Suppressor macrophage treated with lipopolysaccharide for 4 hours (primary cell): ENCODE data around the gene TNFRSF25.
"Not testable (repeated sequence)": the region's sequence is repeated elsewhere in the genome, so short reads cannot be mapped to it uniquely, and the experiment has no call there.

Experiments
- DNase-seq: peaks from one replicate; pipeline ENCODE4 v3.0.0-alpha.2; 2020

The TNFRSF25 gene

GRCh38 chr1:6450005-6450450 lies 15.9 kb downstream of the TNFRSF25 start:
- no peak for DNase-seq

DNA sequence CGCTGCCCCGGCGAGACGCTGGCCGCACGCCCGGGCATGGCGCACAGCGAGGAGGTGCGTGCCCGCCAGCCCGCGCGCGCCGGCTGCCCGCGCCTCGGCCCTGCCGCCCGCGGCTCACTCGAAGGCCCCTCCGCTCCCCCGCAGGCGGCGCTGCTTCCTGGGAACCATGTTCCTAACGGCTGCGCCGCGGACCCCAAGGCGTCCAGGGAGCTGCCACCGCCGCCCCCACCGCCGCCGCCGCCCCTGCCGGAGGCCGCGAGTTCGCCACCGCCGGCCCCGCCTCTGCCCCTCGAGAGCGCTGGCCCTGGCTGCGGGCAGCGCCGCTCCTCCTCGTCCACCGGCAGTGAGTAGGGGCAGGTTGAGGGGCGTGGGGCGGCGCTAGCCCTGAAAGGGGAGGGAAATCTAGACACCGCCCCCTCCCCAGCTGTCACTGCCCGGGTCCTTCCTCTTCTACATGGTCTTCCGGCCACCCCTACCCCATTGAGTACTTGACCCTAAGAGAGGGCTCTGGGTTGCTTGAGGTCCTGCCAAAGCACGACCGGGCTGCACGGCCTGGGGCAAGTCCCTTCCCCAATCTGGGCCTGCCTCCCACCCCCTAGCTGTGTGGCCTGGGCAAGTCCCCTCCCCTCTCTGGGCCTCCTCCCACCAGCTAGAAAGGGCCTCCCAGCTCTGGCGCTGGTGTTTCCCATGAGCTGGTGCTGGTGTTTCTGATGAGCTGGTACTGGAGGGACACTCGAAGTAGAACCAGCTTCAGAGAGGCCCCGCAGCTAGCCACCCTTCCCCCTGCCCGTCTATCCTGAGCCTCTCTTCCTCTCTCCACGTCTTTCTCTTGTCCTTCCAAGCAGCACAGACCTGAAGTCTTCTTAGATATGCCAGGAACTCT lies 17.0 kb downstream of the TNFRSF25 start:
- no peak for DNase-seq

DNA sequence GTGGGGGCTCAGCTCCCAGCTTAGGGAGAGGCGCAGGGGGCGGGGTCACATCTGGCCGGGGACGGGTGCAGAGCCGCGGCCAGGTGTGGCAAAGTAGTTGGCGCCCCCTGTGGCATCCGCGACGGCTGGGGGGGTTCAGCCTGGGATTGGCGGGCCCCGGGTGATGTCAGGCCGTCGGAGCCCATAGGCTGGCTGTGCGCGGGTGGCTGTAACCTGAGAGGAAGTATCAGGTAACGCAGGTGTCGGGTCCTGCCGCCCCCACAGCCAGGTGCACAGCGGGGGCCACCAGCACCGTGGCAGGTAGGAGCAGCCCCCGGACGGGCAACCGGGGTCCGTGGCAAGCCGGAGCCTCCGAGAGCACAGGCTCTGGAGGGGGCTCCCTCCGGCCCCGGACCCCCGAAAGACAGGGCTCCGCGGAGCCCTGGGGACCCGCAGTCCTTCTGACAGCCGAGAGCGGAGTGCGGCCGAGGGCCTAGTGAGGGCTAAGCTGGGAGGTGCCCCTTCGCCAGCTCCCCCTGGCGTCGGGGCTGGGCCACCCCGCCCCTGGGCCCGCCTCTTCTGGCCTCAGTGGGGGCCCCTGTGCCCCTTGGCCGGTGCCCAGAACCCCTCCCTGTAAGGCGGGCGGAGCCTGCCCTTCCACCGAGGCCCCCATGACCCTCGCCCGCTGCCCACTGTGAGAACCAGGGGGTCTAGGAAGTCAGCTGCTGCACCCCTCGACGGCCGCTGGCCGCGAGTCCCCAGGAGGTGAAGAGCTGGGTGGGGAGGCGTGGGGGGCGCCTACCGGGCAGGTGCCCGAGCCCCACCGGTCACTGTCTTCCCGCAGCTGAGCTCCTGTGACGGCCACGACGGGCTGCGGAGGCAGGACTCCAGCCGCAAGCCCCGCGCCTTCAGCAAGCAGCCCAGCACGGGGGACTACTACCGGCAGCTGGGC lies 17.9 kb downstream of the TNFRSF25 start:
- no peak for DNase-seq

DNA sequence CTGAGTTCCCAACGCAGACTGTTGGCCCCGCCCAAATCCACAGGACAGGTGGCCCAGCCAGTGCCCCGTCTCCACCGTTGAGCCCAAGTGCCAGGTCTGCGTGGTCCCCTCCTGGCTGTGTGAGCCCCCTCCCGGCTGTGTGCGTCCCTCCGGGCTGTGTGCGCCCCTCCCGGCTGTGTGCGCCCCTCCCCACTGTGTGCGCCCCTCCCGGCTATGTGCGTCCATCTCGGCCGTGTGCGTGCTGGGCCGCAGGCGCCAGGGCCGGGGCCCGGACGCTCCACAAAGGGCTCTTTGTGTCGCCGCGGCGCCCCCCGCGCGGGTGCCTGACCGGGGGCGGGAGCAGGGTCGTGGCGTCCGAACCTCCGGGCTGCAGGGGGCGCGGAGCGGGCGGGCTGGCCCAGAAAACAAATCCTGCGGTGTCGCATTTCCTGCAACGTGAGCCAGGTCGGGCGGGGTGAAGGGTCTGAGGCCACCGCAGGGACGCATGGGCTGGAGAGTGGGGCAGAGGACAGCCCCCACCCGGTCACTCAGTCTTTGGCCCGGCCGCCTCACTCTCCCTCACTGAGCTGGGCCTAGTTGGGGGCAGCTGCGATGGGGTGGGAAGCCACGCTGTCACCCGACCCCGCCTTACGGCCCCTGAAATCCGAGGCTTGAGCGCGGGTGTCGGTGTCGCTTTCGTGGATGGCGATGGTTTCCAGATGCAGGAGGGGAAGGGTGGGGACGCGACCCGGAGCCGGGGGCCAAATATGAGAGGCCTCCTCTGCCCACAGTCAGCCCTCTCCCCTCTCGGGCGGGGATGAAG lies 18.8 kb downstream of the TNFRSF25 start:
- DNase-seq, result no peak

GRCh38 chr1:6446665-6447015 lies 19.3 kb downstream of the TNFRSF25 start:
- DNase-seq, result no peak

DNA sequence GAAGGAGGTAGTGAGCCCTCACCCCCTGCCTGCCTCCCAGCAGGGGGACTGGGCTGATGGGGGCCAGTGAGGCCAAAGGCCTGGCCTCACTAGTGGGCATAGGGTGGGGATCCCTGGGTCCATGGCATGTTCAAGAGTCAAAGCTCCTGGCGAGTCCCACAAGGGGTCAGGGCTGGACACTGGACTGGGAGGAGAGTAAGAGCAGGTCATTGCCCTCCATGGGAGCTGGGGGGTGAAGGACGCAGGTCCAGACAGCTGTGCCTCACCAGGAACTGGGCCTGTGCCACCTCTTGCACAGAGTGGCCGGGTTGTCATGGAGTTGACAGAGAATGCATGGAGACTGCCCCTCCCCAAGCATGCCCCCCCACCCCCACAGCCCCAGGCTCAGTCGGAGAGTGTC lies 20.0 kb downstream of the TNFRSF25 start:
- not testable (repeated sequence) for DNase-seq

DNA sequence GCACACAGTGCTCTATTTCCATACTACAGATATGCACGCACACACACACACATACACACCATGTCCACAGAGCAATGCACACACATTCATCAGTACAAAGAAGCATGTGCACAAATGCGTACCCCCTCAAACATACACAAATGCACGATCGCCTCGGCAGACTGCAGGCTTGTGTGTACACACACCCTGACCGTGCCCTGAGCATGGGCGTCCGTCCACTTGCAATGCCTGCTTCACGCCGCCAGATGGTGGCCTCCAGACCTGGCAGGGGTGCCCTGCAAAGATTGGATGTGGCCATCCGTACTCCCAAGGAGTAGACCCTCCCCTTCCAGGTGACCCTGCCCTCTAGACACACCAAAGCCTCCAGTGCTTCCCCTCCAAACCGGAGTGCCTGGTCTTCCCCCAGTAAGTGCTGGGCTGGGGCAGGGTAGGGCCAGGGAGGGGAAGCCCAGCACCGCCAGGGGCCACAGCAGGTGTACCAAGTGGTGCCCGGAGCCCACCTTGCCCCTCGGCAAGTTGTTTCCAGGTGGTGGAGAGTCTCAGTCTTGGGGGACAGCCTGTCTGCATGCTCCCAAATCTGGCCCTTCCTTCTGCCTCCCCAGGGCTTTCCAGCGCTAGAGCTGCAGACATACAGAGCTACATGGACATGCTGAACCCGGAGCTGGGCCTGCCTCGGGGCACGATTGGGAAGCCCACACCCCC lies 20.8 kb downstream of the TNFRSF25 start:
- DNase-seq, result peak; percentile 27

- DNase-seq, result no peak
These were observed 21.6 kb downstream of the TNFRSF25 start for GRCh38 chr1:6444377-6444776.

DNA sequence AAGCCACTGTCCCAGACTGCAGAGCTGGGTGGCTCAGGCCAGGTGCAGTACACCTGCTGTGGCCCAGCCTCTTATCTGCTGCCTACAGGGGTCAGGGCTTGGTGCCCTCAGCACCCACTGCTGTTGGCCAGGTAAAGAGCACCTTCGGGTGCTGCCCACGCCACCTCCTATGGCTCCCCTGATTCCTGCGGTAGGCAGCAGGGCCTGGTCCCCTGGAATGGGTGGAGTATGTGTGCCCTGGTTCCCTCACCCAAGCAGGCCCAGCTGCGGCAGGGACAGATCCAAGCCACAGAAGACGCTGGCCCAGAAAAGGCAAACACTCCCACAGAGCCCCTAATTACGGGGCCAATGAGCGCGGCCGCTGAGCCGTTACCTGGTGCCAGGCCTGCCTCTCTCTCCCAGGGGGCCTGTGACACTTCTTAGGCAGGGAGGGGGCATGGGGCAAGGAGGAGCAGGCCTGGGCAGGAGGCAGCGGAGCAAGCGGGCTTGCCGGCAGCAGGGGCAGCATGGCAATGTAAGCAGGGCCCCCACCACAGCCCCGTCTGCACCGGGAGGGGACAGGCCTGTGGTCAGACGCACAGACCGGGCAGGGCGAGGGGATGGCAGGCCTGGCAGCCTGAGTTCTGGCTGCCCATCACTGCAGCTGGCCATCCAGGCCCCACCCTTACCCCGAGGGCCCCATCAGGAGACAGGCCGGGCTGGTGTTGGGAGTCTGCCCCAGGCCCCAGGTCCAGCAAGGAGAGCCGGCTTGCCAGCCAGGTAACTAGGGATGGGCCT lies 22.4 kb downstream of the TNFRSF25 start:
- DNase-seq, result no peak

DNA sequence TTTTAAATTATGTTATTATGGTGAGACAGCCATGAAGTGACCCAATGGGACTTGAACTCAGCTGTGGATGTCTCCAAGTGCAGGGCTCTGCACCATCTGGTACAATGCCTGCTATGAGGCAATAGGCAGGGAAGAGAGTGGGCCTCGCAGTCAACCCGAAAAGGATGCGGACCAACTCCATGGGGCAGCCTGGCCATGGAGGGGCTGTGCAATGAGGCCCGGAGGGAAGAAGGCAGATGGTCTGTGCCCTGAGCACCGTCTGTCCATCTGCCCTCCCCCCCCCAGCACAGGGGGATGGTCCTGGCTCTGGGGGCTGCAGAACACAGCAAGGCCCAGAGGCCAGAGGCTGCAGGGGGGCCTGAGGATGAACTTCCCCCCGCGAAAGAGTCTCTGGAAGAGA lies 24.4 kb downstream of the TNFRSF25 start:
- DNase-seq, result no peak

DNA sequence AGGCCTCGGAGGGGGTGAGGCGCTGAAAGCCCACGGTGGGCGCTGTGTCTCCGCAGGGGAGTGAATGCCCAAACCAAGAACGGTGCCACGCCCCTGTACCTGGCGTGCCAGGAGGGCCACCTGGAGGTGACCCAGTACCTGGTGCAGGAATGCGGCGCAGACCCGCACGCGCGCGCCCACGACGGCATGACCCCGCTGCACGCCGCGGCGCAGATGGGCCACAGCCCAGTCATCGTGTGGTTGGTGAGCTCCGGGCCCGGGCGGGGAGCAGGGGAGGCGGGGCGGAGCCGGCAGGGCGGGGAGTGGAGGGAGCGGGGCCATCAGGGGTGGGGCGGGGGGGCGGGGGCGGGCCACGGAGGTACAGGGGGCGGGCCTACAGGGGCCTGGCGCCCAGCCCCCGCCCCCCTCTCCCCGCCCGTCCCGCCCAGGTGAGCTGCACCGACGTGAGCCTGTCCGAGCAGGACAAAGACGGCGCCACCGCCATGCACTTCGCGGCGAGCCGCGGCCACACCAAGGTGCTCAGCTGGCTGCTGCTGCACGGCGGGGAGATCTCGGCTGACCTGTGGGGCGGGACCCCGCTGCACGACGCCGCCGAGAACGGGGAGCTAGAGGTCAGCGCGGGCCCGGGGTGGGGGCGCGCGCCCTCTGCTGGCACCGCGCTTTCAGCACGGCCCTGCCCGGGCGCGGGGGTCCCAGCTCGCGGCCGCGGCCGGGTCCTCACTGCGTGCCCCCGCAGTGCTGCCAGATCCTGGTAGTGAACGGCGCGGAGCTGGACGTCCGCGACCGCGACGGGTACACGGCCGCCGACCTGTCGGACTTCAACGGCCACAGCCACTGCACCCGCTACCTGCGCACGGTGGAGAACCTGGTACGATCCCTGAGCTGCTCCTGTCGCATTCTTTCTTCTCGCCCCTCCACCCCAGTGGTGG lies 25.5 kb downstream of the TNFRSF25 start:
- peak; percentile 42 for DNase-seq

DNA sequence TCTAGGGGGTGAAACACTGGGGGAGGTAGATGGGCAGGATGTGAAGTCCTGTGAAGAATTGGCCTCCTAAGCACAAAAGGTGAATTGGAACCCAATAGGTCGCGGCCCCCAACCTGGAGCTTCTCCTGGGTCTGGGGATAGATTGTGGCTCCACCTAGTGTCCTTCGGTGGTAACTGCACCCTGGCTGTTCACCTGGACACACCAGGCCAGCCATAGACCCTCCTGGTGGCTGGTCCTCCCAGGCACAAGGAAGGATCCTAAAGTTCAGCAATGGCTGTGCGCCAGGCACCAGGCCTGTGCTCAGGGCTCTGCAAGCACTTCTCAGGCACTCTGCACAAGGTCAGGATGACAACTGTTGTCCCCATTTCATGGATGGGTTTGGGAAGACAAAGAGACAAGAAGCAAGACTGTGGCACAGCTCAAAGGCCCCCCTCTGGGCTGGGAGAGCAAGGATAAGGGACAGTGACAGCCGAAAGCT lies 27.9 kb downstream of the TNFRSF25 start:
- DNase-seq, result peak; percentile 58

- not testable (repeated sequence) for DNase-seq
These were observed 28.8 kb downstream of the TNFRSF25 start for GRCh38 chr1:6437012-6437700.

DNA sequence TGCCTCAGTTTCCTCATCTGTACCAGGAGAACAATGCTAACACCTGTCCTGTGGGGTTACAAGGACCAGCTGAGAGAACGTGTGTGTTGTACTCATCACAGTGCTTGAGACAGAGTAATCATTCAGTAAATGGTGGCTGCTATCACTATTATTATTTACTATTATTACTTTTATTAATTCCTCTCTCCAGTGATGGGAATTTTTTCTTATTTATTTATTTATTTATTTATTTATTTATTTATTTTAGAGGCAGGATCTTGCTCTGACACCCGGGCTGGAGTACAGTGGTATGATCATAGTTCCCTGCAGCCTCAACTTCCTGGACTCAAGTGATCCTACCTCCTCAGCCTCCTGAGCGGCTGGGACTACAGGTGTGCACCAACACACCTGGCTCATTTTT lies 29.7 kb downstream of the TNFRSF25 start:
- DNase-seq, result not testable (repeated sequence)

GRCh38 chr1:6435547-6435946 lies 30.4 kb downstream of the TNFRSF25 start:
- DNase-seq, result no peak

GRCh38 chr1:6435129-6435528 lies 30.8 kb downstream of the TNFRSF25 start:
- no peak for DNase-seq

- no peak for DNase-seq
These were observed 31.8 kb downstream of the TNFRSF25 start for GRCh38 chr1:6434186-6434585.

DNA sequence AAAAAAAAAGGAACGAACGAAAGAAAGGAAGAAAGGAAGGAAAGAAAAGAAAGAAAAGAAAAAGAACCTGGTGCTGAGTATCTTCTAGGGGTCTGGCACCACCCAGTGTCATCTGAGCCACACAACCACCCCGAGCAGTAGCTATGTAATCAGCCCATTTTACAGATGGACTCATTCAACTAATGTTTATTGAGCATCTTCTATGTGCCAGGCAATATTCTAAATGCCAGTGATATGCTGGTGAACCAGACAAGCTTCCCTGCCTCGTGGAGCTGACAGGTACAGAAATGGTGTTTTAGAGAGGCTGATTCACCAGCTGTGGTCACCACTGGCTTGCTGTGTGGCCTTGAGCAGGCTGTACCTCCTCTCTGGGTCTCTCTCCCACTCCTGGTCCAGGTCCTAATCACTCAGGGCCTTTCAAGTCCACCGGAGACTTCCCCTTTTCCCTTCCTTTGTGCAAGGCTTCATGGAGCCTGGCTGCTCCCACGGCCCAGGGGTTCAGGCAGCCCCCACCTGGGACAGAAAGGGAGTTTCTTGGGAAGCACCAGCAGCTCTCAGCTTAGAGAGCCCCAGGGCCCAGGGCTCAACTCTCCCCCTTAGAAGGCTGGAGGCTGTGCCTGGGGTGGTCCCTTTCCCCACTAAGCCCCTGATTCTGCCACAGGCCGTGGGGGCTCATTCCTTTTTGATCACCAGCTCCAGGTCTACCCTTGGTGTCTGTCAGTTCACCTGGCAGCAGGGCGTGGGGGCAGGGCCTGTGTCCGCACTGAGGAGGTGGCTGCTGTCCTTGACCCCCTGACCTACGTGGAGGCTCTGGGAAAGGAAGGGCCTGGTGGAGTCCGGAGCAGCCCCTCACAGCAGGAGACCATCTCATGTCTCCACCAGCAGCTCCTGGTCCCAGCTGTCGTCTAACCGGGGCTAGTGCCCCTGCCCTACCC lies 34.1 kb downstream of the TNFRSF25 start:
- DNase-seq, result not testable (repeated sequence)
